Astrocyte of the spinal cord (primary cell): Measurements from ENCODE around the gene MRPS2.

Source experiments
- DNase-seq: peaks from one replicate; pipeline ENCODE4 v3.0.0; 2011; ENCODE audit warnings: low read depth, low spot score
- H3K4me3 ChIP-seq: 2 replicates; pipeline ENCODE4 v1.5.1; 2011; ENCODE audit warnings: low read depth, mild to moderate bottlenecking, low read length, moderate library complexity
- CTCF ChIP-seq: IDR thresholded peaks from 2 replicates; pipeline ENCODE4 v1.5.1; 2012; ENCODE audit warnings: low read depth, mild to moderate bottlenecking, low read length, inconsistent platforms
- in situ Hi-C: cut with HindIII; loops from 2 replicates; pipeline ENCODE4 v1.10.0; 2017; ENCODE audit warnings: low sequenced_read_pairs

MRPS2 gene

DNA sequence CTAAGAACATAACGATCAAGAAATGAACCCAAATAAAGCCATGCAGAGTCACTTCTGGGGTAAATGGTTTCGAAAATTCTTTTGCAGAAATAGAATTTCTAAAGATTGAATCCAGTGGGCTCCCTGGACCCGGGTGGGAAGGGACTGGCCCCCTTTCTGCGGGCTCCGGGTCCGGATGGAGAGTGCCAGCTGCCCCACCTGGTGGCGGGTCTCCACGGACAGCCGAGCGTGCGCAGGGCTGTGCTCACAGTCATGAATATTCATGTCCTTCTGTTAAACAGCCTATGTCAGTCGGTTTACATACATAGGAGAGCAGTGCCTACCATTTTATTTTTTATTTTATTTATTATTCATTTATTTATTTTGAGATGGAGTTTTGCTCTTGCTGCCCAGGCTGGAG is 25.6 kb upstream of the MRPS2 start:
- H3K4me3 ChIP-seq = no peak overlapping the region
- peak; percentile 66 for TF ChIP-seq CTCF
- no peak for DNase-seq
- in situ Hi-C loops = no loop called here

DNA sequence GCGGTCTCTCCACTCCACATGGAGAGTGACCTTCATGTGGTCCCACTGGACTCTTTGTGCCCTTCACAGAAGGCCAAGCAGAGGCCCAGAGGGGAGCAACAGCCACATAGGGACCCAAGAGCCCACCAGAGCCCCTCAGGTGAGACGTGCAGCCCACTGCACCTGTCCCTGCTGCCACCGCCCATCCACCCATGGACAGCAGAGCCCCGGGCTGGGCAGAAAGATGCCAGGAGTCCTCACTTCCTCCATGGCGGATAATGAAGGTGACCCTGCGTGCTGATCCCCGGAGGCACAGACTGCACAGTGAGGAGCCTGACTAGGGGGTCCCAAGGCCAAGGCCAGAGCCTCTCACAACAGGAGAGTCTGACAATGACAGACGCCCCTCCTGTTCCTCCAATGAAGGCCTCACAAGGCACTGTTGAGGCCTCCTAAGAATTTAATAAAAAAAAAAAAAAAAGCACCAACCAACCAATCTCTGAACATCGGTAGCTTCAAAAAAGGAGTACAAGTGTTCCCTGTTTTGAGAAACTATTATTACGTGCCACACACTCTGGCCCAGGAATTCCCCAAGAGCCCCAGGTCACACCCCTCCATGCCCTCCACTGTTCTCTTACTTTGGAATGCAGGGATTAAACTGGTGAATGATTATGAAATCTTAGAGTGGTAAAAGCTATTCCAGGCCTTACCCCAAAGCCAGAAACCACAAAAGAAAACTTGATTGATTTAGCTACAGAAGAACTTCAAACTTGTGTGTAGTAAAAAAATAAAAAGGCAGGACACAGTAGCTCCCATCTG is 23.7 kb upstream of the MRPS2 start:
- TF ChIP-seq CTCF = no peak
- no peak for DNase-seq
- no peak overlapping the region for H3K4me3 ChIP-seq
- in situ Hi-C loops = no loop called here

DNA sequence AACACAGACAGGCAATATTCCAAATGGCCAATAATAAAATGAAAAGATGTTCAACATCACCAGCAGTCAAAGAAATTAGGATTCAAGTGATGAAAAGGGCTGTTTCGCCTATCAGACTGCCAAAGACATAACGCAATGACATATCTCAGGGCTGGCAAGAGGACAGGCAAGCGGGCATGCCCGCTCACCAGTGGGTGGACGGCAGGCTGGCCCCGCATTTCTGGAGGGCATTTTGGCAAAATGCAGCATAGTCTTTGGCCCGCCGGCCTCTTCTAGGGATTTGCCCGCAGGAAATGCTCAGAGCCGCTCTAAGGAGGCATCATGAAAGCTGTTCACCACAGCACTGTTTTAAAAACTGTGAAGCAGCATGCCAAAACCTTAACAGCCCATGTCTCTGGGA is 22.3 kb upstream of the MRPS2 start:
- TF ChIP-seq CTCF = no peak
- H3K4me3 ChIP-seq = no peak overlapping the region
- in situ Hi-C loops = no loop called here

GRCh38 chr9:135478829-135479468 is 21.5 kb upstream of the MRPS2 start:
- peak overlapping the region; percentile 18 for H3K4me3 ChIP-seq
- DNase-seq = no peak
- peak; percentile 36 for TF ChIP-seq CTCF

More for the DNA sequence above, 22.3 kb upstream of the MRPS2 start:
- DNase-seq = no peak

GRCh38 chr9:135479469-135480052 is 20.9 kb upstream of the MRPS2 start, which contains the start of gene PPP1R26:
PPP1R26 (plus strand) TSS chr9:135479782; CDS start chr9:135484511, 4,729 bp downstream.
- no peak for TF ChIP-seq CTCF
- no peak for DNase-seq
- in situ Hi-C loops = no loop called here
- H3K4me3 ChIP-seq = peak within 1 kb of the TSS; percentile 65

More at GRCh38 chr9:135478829-135479468, 21.5 kb upstream of the MRPS2 start:
- in situ Hi-C loops = no loop called here

GRCh38 chr9:135480071-135480939 is 20.2 kb upstream of the MRPS2 start:
- DNase-seq = no peak
- no peak for TF ChIP-seq CTCF
- H3K4me3 ChIP-seq = peak overlapping the region; percentile 65
- in situ Hi-C loops = no loop called here
